K562 (cell line): ENCODE results near the gene EVI5. TPM values are rescaled to one million over a fixed set of nuclear protein-coding genes. Genes with fewer than 3 reads are reported as not detected.
A peak's percentile ranks its signal among the peaks of the same experiment; 100 is the strongest.

Source experiments
- ARID1B ChIP-seq: fragments of 450-650 bp; IDR thresholded peaks from 2 replicates; pipeline ENCODE4 v1.6.1; 2016; ENCODE audit warnings: antibody characterized with exemption, mild to moderate bottlenecking, inconsistent platforms
- ARNT ChIP-seq, 2 experiments: fragments of 450-650 bp; IDR thresholded peaks; 2 replicates each; pipeline ENCODE4 v1.6.1; 2016; ENCODE audit warnings: mild to moderate bottlenecking in 1 of 2
- BDP1 ChIP-seq: IDR thresholded peaks from 3 replicates; pipeline ENCODE4 v1.6.1; 2011; ENCODE audit not compliant: insufficient read length, insufficient read depth
- CREM ChIP-seq: IDR thresholded peaks from 2 replicates; pipeline ENCODE4 v1.6.1; 2014; ENCODE audit warnings: antibody characterized with exemption, low read depth
- E2F3 ChIP-seq: fragments of 250-450 bp; sonication (Bioruptor Pico); IDR thresholded peaks from 2 replicates; pipeline ENCODE4 v1.4.0; 2020; ENCODE audit warnings: mild to moderate bottlenecking
- FOSL1 ChIP-seq: fragments of 200-800 bp; sonication (Bioruptor generic); conservative IDR thresholded peaks from 2 replicates; pipeline ENCODE4 v1.6.1; 2016; ENCODE audit warnings: missing genetic modification characterization, missing compliant biosample characterization
- FOXA3 ChIP-seq, 2 experiments: fragments of 450-650 bp in 1 of 2; sonication (generic) in 1 of 2; formaldehyde crosslinking; IDR thresholded peaks in 1 of 2; conservative IDR thresholded peaks in 1 of 2; 2 replicates each; pipeline versions ENCODE4 v1.4.0 to v1.8.0; 2020 to 2022; ENCODE audit warnings: mild to moderate bottlenecking in 2 of 2, missing genetic modification reagents in 1 of 2
- HOXB6 ChIP-seq: fragments of 250-450 bp; sonication (Bioruptor Pico); IDR thresholded peaks from 2 replicates; pipeline ENCODE4 v1.5.1; 2022; ENCODE audit warnings: mild to moderate bottlenecking, borderline replicate concordance
- KDM2B ChIP-seq: fragments of 250-450 bp; sonication (Bioruptor Pico); IDR thresholded peaks from 2 replicates; pipeline ENCODE4 v1.8.0; 2021; ENCODE audit warnings: mild to moderate bottlenecking, moderate library complexity
- KLF16 ChIP-seq: IDR thresholded peaks from 2 replicates; pipeline ENCODE4 v1.6.1; 2016; ENCODE audit warnings: antibody characterized with exemption
- NFIX ChIP-seq: fragments of 250-450 bp; sonication (Bioruptor Pico); IDR thresholded peaks from 2 replicates; pipeline ENCODE4 v1.4.0; 2020; ENCODE audit warnings: low read depth, mild to moderate bottlenecking, moderate library complexity
- PCBP1 ChIP-seq: fragments of 200-400 bp; formaldehyde crosslinking; IDR thresholded peaks from 2 replicates; pipeline ENCODE4 v1.6.1; 2018; ENCODE audit warnings: mild to moderate bottlenecking, low read depth, low read length; ENCODE audit not compliant: poor library complexity, severe bottlenecking
- PHF8 ChIP-seq: fragments of 200-600 bp; sonication (generic); IDR thresholded peaks from 2 replicates; pipeline ENCODE4 v1.6.1; 2012; ENCODE audit warnings: mixed run types, mild to moderate bottlenecking, inconsistent platforms, low read length, moderate library complexity, borderline replicate concordance
- SMARCE1 ChIP-seq: fragments of 450-650 bp; IDR thresholded peaks from 2 replicates; pipeline ENCODE4 v1.7.1; 2016; ENCODE audit warnings: mild to moderate bottlenecking
- TBP ChIP-seq: optimal IDR thresholded peaks from 2 replicates; pipeline ENCODE3; 2011; ENCODE audit warnings: low read depth, low read length, improper control_type of control experiment
- TCFL5 ChIP-seq: fragments of 250-450 bp; sonication (Bioruptor Pico); conservative IDR thresholded peaks from 2 replicates; pipeline ENCODE4 v1.6.1; 2021; ENCODE audit warnings: mild to moderate bottlenecking, moderate library complexity, matching md5 sums
- ZNF347 ChIP-seq: fragments of 450-650 bp; formaldehyde crosslinking; IDR thresholded peaks from 2 replicates; pipeline ENCODE4 v1.4.0; 2020; ENCODE audit warnings: low read depth, mild to moderate bottlenecking, moderate library complexity
- ZNF766 ChIP-seq: fragments of 200-800 bp; sonication (Bioruptor generic); conservative IDR thresholded peaks from 2 replicates; pipeline ENCODE4 v1.6.1; 2016; ENCODE audit warnings: missing genetic modification characterization, missing compliant biosample characterization
- polyA plus RNA-seq, 8 experiments: library from polyadenylated mRNA; depleted of rRNA in 4 of 8; stranded (reverse) in 5 of 8; unstranded in 3 of 8; fragments of >200 nt; fragmentation: Nextera tagmentation in 2 of 8; fragmentation: Illumina TruSeq in 1 of 8; extraction: Ambion mirVana in 2 of 8; extraction: Trizol in 1 of 8; gene quantifications; 2 replicates each; pipeline versions ENCODE4 v1.2.1 to v1.2.3, GENCODE V29; 2011 to 2014; ENCODE audit warnings: inconsistent platforms in 1 of 8, missing spikeins in 1 of 8
- total RNA-seq, 7 experiments: library from RNA; depleted of rRNA in 6 of 7; stranded (reverse); fragments of >200 nt in 6 of 7; fragmentation: Illumina TruSeq in 2 of 7; extraction: Trizol in 2 of 7; gene quantifications; 2 replicates each; pipeline versions ENCODE4 v1.2.1 to v1.2.3, GENCODE V29; 2011 to 2021; ENCODE audit warnings: low replicate concordance in 1 of 7
- TF ChIP-seq, protein P1 (sequence below): fragments of 150-350 bp; IDR thresholded peaks from 2 replicates; pipeline ENCODE4 v1.6.1; 2014; ENCODE audit warnings: low read depth, mild to moderate bottlenecking, low read length, borderline replicate concordance
- TF ChIP-seq, protein P2 (sequence below): fragments of 250-450 bp; sonication (Bioruptor Pico); IDR thresholded peaks from 2 replicates; pipeline ENCODE4 v1.9.0; 2021; ENCODE audit warnings: mild to moderate bottlenecking
- TF ChIP-seq, protein P3 (sequence below): IDR thresholded peaks from 2 replicates; pipeline ENCODE4 v1.6.1; 2014; ENCODE audit warnings: antibody characterized with exemption
- TF ChIP-seq, protein P4 (sequence below): sonication (generic); formaldehyde crosslinking; IDR thresholded peaks from 2 replicates; pipeline ENCODE4 v1.8.0; 2022; ENCODE audit warnings: missing genetic modification reagents, mild to moderate bottlenecking, borderline replicate concordance

EVI5 gene
- total and polyA plus RNA-seq, 9 of the 15 experiments (the other 6 are each of a cell fraction or from before 2014, with no cell fraction given) = 1.7 to 50.1 (median 13.7) TPM

DNA sequence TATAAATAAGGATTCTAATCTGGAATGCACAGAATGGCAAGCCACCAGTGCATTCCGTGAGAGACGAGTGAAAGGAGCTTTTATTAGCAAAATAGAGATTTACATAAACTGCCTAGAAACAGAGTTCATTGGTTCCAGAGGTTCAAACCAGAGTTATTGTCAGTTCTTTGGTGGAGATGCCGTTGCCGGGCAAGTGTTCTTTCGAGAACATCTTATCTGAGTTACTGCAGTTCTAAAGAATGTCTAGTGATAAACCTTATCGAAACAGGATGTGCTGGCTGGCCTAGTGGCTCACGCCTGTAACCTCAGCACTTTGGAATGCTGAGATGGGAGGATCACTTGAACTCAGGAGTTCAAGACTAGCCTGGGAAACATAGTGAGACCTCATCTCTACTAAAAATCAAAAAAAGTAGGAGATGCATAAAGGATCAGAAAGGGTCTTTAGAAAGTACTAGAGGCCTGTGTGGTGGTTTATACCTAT lies 19.9 kb upstream of the EVI5 start (continued):
- TF ChIP-seq HOXB6 (CRISPR knock-in tag) = no peak
- TF ChIP-seq PCBP1 = no peak
- peak; percentile 50 for TF ChIP-seq TBP
- peak in 1 of 2 experiments; percentile 82; a peak in 2 of 4 replicates for TF ChIP-seq ARNT (IDR thresholded peaks at IDR 0.05)
- no peak for TF ChIP-seq TCFL5 (CRISPR knock-in tag)
- peak; percentile 93 for TF ChIP-seq FOSL1 (tag)
- TF ChIP-seq ZNF766 = peak; percentile 97
- TF ChIP-seq BDP1 = no peak
- TF ChIP-seq, protein P1, sequence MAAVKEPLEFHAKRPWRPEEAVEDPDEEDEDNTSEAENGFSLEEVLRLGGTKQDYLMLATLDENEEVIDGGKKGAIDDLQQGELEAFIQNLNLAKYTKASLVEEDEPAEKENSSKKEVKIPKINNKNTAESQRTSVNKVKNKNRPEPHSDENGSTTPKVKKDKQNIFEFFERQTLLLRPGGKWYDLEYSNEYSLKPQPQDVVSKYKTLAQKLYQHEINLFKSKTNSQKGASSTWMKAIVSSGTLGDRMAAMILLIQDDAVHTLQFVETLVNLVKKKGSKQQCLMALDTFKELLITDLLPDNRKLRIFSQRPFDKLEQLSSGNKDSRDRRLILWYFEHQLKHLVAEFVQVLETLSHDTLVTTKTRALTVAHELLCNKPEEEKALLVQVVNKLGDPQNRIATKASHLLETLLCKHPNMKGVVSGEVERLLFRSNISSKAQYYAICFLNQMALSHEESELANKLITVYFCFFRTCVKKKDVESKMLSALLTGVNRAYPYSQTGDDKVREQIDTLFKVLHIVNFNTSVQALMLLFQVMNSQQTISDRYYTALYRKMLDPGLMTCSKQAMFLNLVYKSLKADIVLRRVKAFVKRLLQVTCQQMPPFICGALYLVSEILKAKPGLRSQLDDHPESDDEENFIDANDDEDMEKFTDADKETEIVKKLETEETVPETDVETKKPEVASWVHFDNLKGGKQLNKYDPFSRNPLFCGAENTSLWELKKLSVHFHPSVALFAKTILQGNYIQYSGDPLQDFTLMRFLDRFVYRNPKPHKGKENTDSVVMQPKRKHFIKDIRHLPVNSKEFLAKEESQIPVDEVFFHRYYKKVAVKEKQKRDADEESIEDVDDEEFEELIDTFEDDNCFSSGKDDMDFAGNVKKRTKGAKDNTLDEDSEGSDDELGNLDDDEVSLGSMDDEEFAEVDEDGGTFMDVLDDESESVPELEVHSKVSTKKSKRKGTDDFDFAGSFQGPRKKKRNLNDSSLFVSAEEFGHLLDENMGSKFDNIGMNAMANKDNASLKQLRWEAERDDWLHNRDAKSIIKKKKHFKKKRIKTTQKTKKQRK = no peak
- no peak for TF ChIP-seq ZNF347 (CRISPR knock-in tag)
- TF ChIP-seq KLF16 = peak; percentile 83
- TF ChIP-seq ARID1B = peak; percentile 96
- TF ChIP-seq, protein P2, sequence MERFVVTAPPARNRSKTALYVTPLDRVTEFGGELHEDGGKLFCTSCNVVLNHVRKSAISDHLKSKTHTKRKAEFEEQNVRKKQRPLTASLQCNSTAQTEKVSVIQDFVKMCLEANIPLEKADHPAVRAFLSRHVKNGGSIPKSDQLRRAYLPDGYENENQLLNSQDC = no peak
- no peak for TF ChIP-seq NFIX (CRISPR knock-in tag)
- TF ChIP-seq, protein P3, sequence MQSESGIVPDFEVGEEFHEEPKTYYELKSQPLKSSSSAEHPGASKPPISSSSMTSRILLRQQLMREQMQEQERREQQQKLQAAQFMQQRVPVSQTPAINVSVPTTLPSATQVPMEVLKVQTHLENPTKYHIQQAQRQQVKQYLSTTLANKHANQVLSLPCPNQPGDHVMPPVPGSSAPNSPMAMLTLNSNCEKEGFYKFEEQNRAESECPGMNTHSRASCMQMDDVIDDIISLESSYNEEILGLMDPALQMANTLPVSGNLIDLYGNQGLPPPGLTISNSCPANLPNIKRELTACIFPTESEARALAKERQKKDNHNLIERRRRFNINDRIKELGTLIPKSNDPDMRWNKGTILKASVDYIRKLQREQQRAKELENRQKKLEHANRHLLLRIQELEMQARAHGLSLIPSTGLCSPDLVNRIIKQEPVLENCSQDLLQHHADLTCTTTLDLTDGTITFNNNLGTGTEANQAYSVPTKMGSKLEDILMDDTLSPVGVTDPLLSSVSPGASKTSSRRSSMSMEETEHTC = no peak
- TF ChIP-seq KDM2B = no peak
- TF ChIP-seq CREM = peak; percentile 43; the same call in 1 of the 2 replicates
- TF ChIP-seq FOXA3 (CRISPR knock-in tag; conservative IDR thresholded peaks at IDR 0.05 in 1 of 2, IDR thresholded peaks at IDR 0.05 in 1 of 2) = no peak
- TF ChIP-seq, protein P4, sequence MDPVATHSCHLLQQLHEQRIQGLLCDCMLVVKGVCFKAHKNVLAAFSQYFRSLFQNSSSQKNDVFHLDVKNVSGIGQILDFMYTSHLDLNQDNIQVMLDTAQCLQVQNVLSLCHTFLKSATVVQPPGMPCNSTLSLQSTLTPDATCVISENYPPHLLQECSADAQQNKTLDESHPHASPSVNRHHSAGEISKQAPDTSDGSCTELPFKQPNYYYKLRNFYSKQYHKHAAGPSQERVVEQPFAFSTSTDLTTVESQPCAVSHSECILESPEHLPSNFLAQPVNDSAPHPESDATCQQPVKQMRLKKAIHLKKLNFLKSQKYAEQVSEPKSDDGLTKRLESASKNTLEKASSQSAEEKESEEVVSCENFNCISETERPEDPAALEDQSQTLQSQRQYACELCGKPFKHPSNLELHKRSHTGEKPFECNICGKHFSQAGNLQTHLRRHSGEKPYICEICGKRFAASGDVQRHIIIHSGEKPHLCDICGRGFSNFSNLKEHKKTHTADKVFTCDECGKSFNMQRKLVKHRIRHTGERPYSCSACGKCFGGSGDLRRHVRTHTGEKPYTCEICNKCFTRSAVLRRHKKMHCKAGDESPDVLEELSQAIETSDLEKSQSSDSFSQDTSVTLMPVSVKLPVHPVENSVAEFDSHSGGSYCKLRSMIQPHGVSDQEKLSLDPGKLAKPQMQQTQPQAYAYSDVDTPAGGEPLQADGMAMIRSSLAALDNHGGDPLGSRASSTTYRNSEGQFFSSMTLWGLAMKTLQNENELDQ (CRISPR knock-in tag) = no peak
- peak; percentile 92 for TF ChIP-seq SMARCE1
- no peak for TF ChIP-seq E2F3 (CRISPR knock-in tag)
- no peak for TF ChIP-seq PHF8
